GM18873 (cell line): Measurements from ENCODE around the gene GRIK4.

Experiments used
- ATAC-seq: cut with Tn5 transposase; IDR thresholded peaks from one replicate; pipeline ENCODE4 v1.9.1; 2021; ENCODE audit warnings: mild to moderate bottlenecking, moderate library complexity, moderate number of reproducible peaks; ENCODE audit not compliant: unreplicated experiment, low FRiP score

The GRIK4 gene

GRCh38 chr11:120547316-120547715, 35.8 kb downstream of the GRIK4 start:
- no peak for ATAC-seq

DNA sequence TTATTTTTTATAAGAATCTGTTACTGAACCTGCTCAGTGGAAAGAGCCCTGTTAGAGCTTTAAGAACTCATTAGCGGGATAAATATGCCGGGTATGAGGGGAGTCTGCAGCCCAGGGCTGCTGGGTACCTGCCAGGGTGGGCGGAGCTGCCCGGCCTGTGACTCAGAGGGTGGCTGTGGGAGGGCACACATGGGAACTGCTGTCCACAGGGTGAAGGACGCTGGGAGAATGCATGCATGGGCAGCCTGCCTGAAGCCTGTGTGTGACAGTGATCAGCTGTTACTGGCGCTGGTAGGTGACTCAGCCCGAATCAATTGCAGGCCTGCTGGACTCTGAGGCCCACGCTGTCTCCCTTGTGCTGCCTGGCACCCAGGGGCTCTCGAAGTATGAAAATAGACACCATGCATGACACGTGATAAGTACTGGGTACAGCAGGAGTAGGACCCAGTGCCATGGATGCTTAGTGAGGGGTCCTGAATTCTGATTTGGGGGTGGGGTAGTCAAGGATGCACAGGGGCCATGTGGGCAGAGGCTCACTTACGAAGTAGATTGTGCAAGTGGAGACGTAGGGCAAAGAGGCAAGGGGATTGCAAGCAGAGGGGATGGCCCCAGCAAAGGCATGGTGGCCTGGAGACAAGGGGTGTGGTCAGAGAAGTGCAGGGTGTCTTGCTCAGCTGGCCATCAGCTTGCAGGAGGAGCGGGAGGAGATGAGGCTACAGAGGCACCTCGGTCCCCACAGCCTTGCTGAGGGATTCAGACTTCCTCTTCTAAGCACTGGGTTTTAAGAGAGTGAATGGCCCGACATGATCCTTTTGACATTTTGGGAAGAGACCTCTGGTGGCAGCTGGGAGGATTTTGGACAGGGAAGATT, 36.5 kb downstream of the GRIK4 start:
- ATAC-seq = no peak

- ATAC-seq = no peak
Measured at GRCh38 chr11:120548682-120549209, 37.2 kb downstream of the GRIK4 start.

- no peak for ATAC-seq
Measured at GRCh38 chr11:120549346-120549745, 37.8 kb downstream of the GRIK4 start.

GRCh38 chr11:120550007-120550406, 38.5 kb downstream of the GRIK4 start:
- no peak for ATAC-seq

DNA sequence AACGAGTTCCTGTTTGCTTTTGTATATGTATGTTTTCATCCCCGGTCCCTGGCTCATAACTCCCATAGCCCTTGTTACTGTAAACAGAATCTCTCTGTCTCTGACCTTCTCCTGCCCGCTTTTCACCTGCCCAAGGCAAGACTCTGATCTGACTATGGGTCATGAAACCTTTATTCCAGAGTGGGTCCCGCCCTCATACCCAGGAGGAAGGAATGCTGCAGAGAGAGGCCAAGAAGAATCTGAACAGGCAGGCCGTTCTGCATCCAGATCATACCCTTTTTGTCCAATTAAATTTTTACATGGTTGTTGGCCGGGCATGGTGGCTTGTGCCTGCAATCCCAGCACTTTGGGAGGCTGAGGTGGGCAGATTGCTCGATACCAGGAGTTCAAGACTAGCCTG, 39.6 kb downstream of the GRIK4 start:
- ATAC-seq = no peak

GRCh38 chr11:120554766-120555432, 43.4 kb downstream of the GRIK4 start:
- no peak for ATAC-seq

- ATAC-seq = no peak
Measured at GRCh38 chr11:120555433-120555773, 43.9 kb downstream of the GRIK4 start.

GRCh38 chr11:120556797-120557196, 45.2 kb downstream of the GRIK4 start:
- ATAC-seq = no peak

DNA sequence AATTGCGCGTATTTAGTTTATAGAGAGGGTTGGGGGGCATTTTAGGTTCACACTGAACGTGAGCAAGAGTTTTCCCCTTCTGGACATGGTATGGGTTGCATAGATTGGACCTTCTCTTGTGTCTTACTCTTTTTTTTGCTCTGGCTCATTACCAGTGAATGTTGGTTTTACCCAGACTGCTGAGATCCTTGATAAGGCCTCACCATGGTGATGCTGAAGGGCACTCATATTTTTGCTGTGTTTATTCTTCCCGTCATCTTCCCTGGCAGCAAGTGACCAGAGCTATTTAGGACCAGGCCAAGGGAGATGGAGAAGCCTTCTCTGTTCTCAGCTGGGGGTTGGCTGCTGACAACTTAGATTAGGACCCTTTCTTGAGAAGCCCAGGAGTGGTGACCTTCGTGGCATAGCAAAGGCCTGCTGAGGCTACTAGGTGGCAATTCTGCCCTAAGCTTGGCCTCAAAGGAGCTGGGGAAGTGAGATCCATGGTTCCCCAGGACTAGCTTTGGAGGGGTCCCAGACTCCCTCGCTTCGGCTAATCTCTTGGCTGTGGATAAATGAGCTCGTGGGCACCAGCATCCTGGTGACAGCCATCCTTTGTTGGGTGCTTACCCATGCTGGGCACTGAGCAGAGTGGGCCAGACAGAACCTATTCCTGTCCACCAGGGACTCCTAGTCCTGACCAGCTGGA, 47.3 kb downstream of the GRIK4 start:
- no peak for ATAC-seq

DNA sequence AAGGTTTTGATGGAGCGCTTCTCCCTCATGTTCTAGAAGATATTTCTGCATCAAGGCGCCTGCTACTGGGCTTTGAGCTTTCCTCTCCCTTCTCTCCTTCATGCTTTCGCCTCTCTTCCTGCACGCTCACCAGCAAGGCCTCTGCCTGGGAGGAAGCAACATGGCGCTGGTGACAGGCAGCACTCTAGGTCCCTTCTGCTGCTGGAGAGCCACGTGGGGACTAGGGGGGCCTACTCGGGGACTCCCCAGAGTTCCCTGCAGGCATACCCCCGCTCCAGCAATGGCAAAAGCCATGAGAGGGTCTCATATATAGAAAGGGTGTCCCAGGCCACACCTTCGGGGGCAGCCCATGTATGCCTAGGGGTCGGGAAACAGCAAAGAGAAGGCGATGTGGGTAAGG, 49.7 kb downstream of the GRIK4 start:
- ATAC-seq = no peak

GRCh38 chr11:120562806-120563425, 51.4 kb downstream of the GRIK4 start:
- ATAC-seq = no peak

GRCh38 chr11:120563703-120564572, 52.4 kb downstream of the GRIK4 start:
- no peak for ATAC-seq

DNA sequence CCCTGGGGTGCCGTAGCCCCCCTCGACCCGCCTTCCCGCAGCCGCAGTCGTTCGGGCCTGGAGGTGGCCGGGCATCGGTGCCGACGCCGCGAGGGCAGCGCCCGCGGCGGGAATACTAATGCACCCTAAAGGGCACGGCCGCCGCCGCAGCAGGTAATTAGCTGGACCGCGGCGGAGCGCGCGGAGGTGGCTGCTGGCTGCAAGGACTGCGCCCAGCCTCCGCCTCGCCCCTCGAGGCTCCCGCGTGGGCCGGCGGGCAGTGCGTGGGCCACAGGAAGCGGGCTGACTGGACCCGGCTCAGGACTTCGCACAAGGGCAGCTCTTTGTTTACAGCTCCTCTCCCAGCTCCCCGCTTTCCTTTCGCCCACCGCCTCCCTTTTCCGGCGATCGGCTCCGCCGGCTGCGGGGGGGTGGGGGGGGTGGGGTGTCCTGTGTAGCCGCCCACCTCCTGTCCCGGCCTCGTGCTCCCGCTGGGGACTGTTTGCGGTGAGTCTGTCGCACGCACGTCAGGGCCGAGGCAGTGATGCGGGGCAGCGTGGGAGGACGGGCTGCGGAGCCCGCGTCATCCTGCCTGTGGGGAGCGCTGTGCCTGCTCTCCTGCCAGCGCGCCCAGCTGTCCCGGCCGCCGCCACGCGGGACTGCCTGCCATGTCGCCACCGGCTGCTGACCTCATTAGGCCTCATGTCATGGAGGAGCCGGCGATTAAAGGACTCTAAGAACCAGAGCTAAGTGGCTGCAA, 53.2 kb downstream of the GRIK4 start:
- no peak for ATAC-seq

- no peak for ATAC-seq
Measured at GRCh38 chr11:120565466-120566155, 54.1 kb downstream of the GRIK4 start.

- no peak for ATAC-seq
Measured at GRCh38 chr11:120566176-120566575, 54.6 kb downstream of the GRIK4 start.

- no peak for ATAC-seq
Measured at GRCh38 chr11:120568572-120569307, 57.2 kb downstream of the GRIK4 start.

DNA sequence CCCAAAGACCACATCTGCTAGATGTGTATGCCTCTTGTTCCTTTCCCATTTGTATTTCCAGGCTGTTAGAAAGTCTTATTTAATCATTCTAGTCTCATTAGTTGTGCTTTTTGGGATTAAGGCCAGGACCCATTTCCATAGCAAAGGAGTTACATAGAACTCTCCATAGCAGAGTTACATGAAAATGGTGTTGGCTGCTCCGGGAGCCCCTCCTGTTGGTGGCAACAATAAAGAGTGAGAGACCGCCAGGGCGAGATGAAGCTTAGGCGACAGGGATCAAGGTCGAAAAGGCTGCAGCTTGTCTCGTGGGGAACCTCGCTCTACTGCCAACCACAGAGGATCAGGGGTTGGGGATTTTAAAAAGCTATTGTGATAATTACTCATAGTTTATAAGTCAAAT, 58.3 kb downstream of the GRIK4 start:
- no peak for ATAC-seq
